AG10803 (cell line): ENCODE results near the gene ZNF683.

Source experiments
- DNase-seq: peaks from one replicate; pipeline ENCODE4 v3.0.0; 2010; ENCODE audit warnings: low read depth
- H3K4me3 ChIP-seq: 2 replicates; pipeline ENCODE4 v1.5.1; 2011; ENCODE audit warnings: mild to moderate bottlenecking, low read length, control low read depth
- CTCF ChIP-seq: conservative IDR thresholded peaks from 2 replicates; pipeline ENCODE4 v1.5.1; 2011; ENCODE audit warnings: mild to moderate bottlenecking, low read length, control low read depth, inconsistent platforms

The ZNF683 gene

GRCh38 chr1:26352338-26352679, 20.2 kb downstream of the ZNF683 start:
- H3K4me3 ChIP-seq, result no peak overlapping the region
- no peak for TF ChIP-seq CTCF
- DNase-seq, result no peak

- no peak for TF ChIP-seq CTCF
- H3K4me3 ChIP-seq, result no peak overlapping the region
- peak; percentile 47 for DNase-seq
Observed at GRCh38 chr1:26351590-26352337, 20.8 kb downstream of the ZNF683 start.

GRCh38 chr1:26350701-26351589, 21.6 kb downstream of the ZNF683 start:
- no peak for TF ChIP-seq CTCF
- DNase-seq, result no peak
- no peak overlapping the region for H3K4me3 ChIP-seq

GRCh38 chr1:26350343-26350700, 22.2 kb downstream of the ZNF683 start:
- TF ChIP-seq CTCF, result no peak
- DNase-seq, result no peak
- no peak overlapping the region for H3K4me3 ChIP-seq

- TF ChIP-seq CTCF, result no peak
- H3K4me3 ChIP-seq, result no peak overlapping the region
- DNase-seq, result no peak
Observed at GRCh38 chr1:26349877-26350244, 22.7 kb downstream of the ZNF683 start.

- DNase-seq, result peak; percentile 75
- no peak overlapping the region for H3K4me3 ChIP-seq
- no peak for TF ChIP-seq CTCF
Observed at GRCh38 chr1:26349188-26349876, 23.2 kb downstream of the ZNF683 start.
